Right cardiac atrium (tissue), 5 donors: ENCODE measurements around the gene TECTA. TPM values are rescaled to one million over a fixed set of nuclear protein-coding genes. Genes with fewer than 3 reads are reported as not detected.

Experiments used
- ATAC-seq, 2 donors: fragments of 200-7000 bp; cut with Tn5 transposase; one replicate each; pipeline versions ENCODE4 v1.8.0 to v1.9.1; 2020; ENCODE audit warnings: moderate library complexity in 2 of 2, mild to moderate bottlenecking in 1 of 2
- DNase-seq, 3 donors: peaks; one replicate each; pipeline ENCODE4 v3.0.0-alpha.2; 2020
- H3K27ac ChIP-seq: one replicate; pipeline ENCODE4 v1.5.1; 2013; ENCODE audit warnings: mild to moderate bottlenecking, low read length, control low read depth, moderate library complexity
- H3K27me3 ChIP-seq: one replicate; pipeline ENCODE4 v1.6.1; 2013; ENCODE audit not compliant: control insufficient read depth, insufficient read depth
- H3K4me1 ChIP-seq: one replicate; pipeline ENCODE4 v1.6.1; 2013; ENCODE audit warnings: low read length; ENCODE audit not compliant: control insufficient read depth, insufficient read depth
- H3K4me3 ChIP-seq: one replicate; pipeline ENCODE4 v1.5.1; 2013; ENCODE audit warnings: low read length, control low read depth
- H3K9me3 ChIP-seq: one replicate; pipeline ENCODE4 v1.6.1; 2013; ENCODE audit warnings: low read length; ENCODE audit not compliant: control insufficient read depth
- WGBS: extraction: QIAGEN DNeasy Blood & Tissue Kit; methylation state at CpG from one replicate; pipeline ENCODE4 v1.1.7; 2013; 5-methylcytosine and 5-hydroxymethylcytosine counted together
- intact Hi-C, 4 donors: fragments of 100-400 bp; cut with DNase I; formaldehyde crosslinking; loops; one replicate each; pipeline versions ENCODE4 v1.11.0 to v1.14.0; 2022 to 2023
- polyA plus RNA-seq: library from polyadenylated mRNA; stranded (reverse); fragments of 200-250 nt; gene quantifications from one replicate; pipeline ENCODE4 v1.2.3, GENCODE V29; 2013
- total RNA-seq, 4 donors: library from RNA; stranded (reverse); fragmentation: NEBNext Ultra II Directional; extraction: Animal tissue kit (Norgen Biotek cat#: 25700); gene quantifications; one replicate each; pipeline ENCODE4 v1.2.1, GENCODE V29; 2021
- donor health status: healthy with polysubstance abuse.
- donor health status: DM: no; HTN: yes; CAD: no.
- donor health status: DM: no; HTN: no; CAD: no.
- donor health status: DM: no; HTN: yes; CAD: no; lungs with severe emphysema.
- donor health status: DM: yes; HTN: yes; CAD: no.

The TECTA gene
- total and polyA plus RNA-seq, 5 donors, result 2.1 to 7.4 (median 4.0) TPM

- 69% methylated on average over 3 of the region's 3 CpGs for WGBS
- ATAC-seq (peak; percentile 41 to 73), DNase-seq (no peak)
- intact Hi-C loops, result no loop called here
- H3K9me3 ChIP-seq, result no peaks in the 10 kb centered on the region
- H3K4me3 ChIP-seq, result no peak overlapping the region
- H3K4me1 ChIP-seq, result no peaks in the 10 kb centered on the region
- no peaks in the 10 kb centered on the region for H3K27me3 ChIP-seq
- no peak overlapping the region for H3K27ac ChIP-seq
These were observed 9.4 kb upstream of the TECTA start for GRCh38 chr11:121091492-121092152.

DNA sequence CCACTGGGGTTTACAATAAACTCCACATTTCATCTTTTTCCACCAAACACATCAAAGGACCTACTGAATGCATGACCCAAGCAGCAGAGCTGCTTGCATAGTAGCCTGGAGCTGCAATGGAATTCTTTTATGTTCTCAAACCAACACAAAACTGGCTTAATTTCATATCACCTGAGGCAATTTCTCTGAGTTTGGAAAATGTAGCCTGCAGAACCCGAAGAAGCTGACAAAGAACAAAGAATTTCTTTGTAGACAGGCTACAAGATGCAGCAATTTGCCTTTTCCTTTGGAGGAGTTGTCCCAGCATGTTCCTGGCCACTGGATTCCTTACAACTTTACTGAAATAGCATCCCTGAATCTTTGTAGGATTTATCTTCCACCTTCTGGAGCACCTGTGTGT is 5.5 kb upstream of the TECTA start:
- 83% methylated on average over 1 of the region's 1 CpG for WGBS

GRCh38 chr11:121099364-121099763 is 1.7 kb upstream of the TECTA start:
- intact Hi-C loops, result no loop called here
- no peak for ATAC-seq
- no peaks in the 10 kb centered on the region for H3K4me1 ChIP-seq
- H3K27ac ChIP-seq, result no peak overlapping the region
- WGBS, result 80% methylated on average over 4 of the region's 4 CpGs
- DNase-seq, result no peak
- no peaks in the 10 kb centered on the region for H3K27me3 ChIP-seq
- H3K9me3 ChIP-seq, result no peaks in the 10 kb centered on the region
- no peak overlapping the region for H3K4me3 ChIP-seq

More for the DNA sequence above, 5.5 kb upstream of the TECTA start:
- DNase-seq, result no peak
- Histone ChIP-seq H3K27me3 (no peaks in the 10 kb centered on the region), H3K27ac (no peak overlapping the region), H3K4me3 (no peak overlapping the region), H3K4me1 (no peaks in the 10 kb centered on the region), H3K9me3 (no peaks in the 10 kb centered on the region)
- ATAC-seq, result no peak
- intact Hi-C loops, result no loop called here

DNA sequence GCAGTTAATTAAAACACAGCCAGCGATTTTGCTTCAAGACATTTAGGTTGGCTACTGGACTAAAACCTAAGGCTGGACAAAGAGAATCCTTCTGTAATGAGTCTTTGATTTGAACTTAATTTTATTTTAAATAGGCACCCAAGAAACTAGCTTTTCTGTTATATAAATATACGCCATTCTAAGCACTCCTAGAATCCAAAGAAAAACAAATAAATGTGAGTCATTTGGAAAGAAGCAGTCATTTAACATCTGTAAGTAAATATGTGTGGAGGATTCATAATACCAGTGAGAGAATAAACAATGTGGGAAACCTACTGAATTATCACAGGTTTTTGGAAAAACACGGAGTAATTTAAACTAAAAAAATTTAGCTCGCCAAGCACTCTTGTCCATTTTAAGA is 1.2 kb upstream of the TECTA start:
- Histone ChIP-seq H3K4me1 (peaks cover 1% of the 10 kb centered on the region), H3K27ac (no peak overlapping the region), H3K9me3 (no peaks in the 10 kb centered on the region), H3K4me3 (no peak overlapping the region), H3K27me3 (no peaks in the 10 kb centered on the region)
- DNase-seq (no peak), ATAC-seq (no peak)
- WGBS, result 76% methylated on average over 4 of the region's 4 CpGs
- intact Hi-C loops, result no loop called here

DNA sequence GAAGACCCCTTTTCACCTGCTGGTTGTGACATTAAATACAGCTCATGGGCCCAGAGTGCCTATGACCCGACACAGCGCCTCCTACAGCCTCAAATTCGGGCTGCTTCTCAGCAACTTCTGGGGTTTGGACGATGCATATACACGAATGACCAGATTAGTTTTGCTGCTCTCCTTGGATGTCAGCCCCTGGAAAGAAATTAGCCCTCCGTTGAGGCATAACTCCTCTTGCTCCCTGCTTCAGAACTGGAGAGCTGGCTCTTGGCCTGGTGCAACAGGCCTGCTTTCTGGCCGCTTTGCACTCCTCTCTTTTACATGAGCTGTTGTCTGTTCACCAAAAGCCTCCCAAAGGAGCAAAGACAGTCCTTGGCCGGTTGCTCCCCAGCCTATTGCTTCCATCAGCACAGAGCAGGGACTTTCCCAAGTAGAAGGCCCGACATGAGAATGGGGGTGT is 3.3 kb downstream of the TECTA start:
- intact Hi-C loops, result no loop called here
- Histone ChIP-seq H3K4me3 (no peak overlapping the region), H3K4me1 (peaks cover 7% of the 10 kb centered on the region), H3K27me3 (no peaks in the 10 kb centered on the region), H3K27ac (peak overlapping the region; percentile 9), H3K9me3 (no peaks in the 10 kb centered on the region)
- whole genome bisulfite sequencing, result 62% methylated on average over 9 of the region's 9 CpGs
- DNase-seq, result peak; percentile 32 to 90 (median 79)
- ATAC-seq, result peak; percentile 44 to 89

GRCh38 chr11:121105063-121105480 is 4.0 kb downstream of the TECTA start:
- H3K4me3 ChIP-seq, result no peak overlapping the region
- 33% methylated on average over 4 of the region's 4 CpGs for WGBS
- peaks cover 7% of the 10 kb centered on the region for H3K4me1 ChIP-seq
- ATAC-seq (peak; percentile 91 to 95), DNase-seq (peak; percentile 45 to 76 (median 48))
- H3K27me3 ChIP-seq, result no peaks in the 10 kb centered on the region
- intact Hi-C loops, result no loop called here
- H3K9me3 ChIP-seq, result no peaks in the 10 kb centered on the region
- peak overlapping the region; percentile 9 for H3K27ac ChIP-seq

DNA sequence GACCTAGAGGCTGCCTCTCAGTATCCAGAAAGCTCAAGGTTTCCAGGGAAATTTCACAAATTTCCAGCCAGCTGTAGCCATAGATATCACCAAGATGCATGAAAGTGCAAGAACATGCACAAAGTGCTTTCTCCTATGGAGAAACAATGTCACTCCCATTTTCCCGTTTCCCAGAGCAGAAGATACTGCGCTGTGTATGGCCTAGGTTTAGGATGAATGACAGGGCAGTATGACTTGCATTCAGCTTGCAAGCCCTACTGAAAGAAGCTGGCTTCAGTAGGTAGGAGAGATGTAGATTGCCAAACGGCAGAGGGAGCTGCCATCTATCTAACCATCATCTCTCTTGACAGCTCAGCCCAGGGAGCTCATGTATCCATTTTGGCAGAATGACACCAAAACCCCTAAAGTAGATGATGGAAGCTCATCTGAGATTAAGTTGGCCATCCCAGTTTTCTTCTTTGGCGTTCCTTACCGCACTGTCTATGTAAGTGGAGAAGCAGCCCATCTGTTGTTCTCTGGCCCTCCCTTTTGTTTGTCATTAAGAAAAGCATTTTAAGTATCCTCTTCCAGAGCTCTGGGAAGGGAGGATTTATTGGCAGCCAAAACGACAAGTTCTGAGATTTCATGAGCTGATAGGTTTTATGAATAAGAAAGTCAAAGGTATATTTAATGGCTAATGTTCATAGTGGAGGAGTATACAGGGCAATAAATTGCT is 4.6 kb downstream of the TECTA start:
- Histone ChIP-seq H3K27ac (peak overlapping the region; percentile 13), H3K4me3 (no peak overlapping the region), H3K27me3 (no peaks in the 10 kb centered on the region), H3K9me3 (no peaks in the 10 kb centered on the region), H3K4me1 (peaks cover 7% of the 10 kb centered on the region)
- WGBS, result 53% methylated on average over 6 of the region's 6 CpGs
- no peak for DNase-seq
- peak in 1 of 2 donors; percentile 4 for ATAC-seq
- intact Hi-C loops, result no loop called here

DNA sequence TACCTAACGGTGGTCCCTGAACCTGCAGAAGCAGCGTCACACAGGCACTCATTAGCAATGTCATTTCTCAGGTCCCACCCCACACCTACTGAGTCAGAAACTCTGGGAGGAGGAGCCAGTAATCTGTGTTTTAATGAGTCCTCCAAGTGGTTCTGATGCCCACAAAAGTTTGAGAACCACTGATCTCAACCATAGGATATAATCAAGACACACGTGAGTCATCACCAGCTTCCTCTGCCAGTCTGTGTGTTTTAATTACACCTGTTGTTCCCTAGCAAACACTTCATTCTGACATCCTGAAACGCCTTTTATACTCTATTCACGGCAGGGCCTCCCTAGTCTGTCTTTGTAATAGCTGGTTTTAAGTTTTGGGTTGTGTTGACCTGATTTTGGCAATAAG is 5.8 kb downstream of the TECTA start:
- no peaks in the 10 kb centered on the region for H3K9me3 ChIP-seq
- peaks cover 7% of the 10 kb centered on the region for H3K4me1 ChIP-seq
- DNase-seq (no peak), ATAC-seq (no peak)
- intact Hi-C loops, result no loop called here
- no peak overlapping the region for H3K4me3 ChIP-seq
- WGBS, result 88% methylated on average over 5 of the region's 5 CpGs
- H3K27ac ChIP-seq, result no peak overlapping the region
- H3K27me3 ChIP-seq, result no peaks in the 10 kb centered on the region

GRCh38 chr11:121108413-121108812 is 7.4 kb downstream of the TECTA start:
- Histone ChIP-seq H3K9me3 (no peaks in the 10 kb centered on the region), H3K27ac (no peak overlapping the region), H3K4me1 (peaks cover 7% of the 10 kb centered on the region), H3K4me3 (no peak overlapping the region), H3K27me3 (no peaks in the 10 kb centered on the region)
- ATAC-seq (no peak), DNase-seq (no peak)
- 92% methylated on average over 1 of the region's 1 CpG for whole genome bisulfite sequencing
- intact Hi-C loops, result no loop called here

DNA sequence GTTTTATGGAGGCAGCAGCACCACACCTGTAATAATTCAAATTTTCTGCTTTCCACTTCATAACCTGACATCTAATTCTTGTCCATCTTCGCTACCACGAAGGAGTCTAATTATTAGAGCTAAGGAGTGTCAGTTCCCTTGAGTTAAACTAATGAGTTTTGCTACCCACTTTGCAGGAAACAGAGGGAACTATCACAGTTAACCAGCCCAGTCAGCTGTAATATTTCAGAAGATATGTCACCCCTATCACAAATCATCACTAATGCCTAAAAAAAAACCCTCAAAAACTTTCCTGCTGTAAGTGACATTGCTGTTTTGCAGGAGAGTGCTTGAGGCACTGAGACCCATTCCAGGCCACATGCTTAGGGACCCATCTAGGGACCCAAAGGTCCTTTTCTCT is 8.4 kb downstream of the TECTA start:
- intact Hi-C loops, result no loop called here
- Histone ChIP-seq H3K4me3 (no peak overlapping the region), H3K9me3 (no peaks in the 10 kb centered on the region), H3K4me1 (peaks cover 7% of the 10 kb centered on the region), H3K27me3 (no peaks in the 10 kb centered on the region), H3K27ac (no peak overlapping the region)
- WGBS, result 74% methylated on average over 2 of the region's 2 CpGs
- no peak for ATAC-seq
- no peak for DNase-seq

GRCh38 chr11:121109916-121110586 is 9.0 kb downstream of the TECTA start:
- Histone ChIP-seq H3K27me3 (no peaks in the 10 kb centered on the region), H3K9me3 (no peaks in the 10 kb centered on the region), H3K4me3 (no peak overlapping the region), H3K4me1 (peaks cover 3% of the 10 kb centered on the region), H3K27ac (no peak overlapping the region)
- DNase-seq (no peak), ATAC-seq (no peak)
- WGBS, result 54% methylated on average over 7 of the region's 7 CpGs
- intact Hi-C loops, result loop anchor here in 3 of 4 donors (10.0 kb wide), 1 partner anchor 155 kb away; no protein-coding TSS in a partner anchor
